Activated T-helper 1 cell treated with Interleukin-2 at 50 U/mL for 16 hours (primary cell): ENCODE measurements around the gene SPANXC.
"Not testable (repeated sequence)": the region's sequence is repeated elsewhere in the genome, so short reads cannot be mapped to it uniquely, and the experiment has no call there.

ENCODE experiments used
- DNase-seq: peaks from one replicate; pipeline ENCODE4 v3.0.0-alpha.2; 2020; ENCODE audit warnings: low read depth

Gene SPANXC

DNA sequence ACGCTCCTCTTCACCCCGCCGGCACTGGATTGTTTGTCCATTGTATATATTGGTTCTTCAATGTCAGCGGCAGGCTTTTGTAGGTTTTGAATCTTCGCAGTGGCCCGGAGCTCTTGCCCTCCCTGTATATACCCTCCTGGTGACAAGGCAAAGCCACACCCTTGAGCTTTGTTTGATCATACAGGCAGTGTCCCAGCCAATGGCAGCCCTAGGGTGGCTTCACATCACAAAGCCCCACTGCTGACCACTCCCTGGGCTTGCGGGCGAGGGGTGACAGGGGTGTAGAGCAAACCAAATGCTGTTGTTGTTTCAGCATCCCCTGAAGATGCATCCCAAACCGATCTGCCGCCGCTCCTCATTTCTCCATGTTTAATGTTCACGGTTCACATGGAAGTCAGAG lies at the start of gene SPANXC:
Gene SPANXC, minus strand, starts transcription at position 101 of the 400 bp plus-strand sequence. Its CDS starts 60 bp downstream, at position 41.
- not testable (repeated sequence) for DNase-seq

DNA sequence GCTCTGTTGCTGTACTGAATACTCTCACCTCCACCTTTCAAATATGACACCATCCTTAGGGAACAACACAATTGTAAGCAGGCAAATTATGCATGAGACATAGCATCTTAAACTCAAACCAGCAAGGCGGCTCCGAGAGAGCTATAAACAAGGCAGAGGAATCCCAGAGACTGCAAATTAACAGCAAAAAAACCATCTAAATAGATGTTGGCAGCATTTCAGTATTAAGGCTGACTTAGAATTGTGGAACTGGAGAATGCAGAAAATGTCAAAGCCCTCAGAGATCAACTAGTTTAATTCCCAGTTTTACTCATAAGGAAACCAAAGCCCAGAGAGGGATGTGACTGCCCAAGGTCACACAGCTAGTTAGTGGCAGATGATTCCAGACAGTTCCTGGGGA lies 37.2 kb upstream of the SPANXC start:
- no peak for DNase-seq

DNA sequence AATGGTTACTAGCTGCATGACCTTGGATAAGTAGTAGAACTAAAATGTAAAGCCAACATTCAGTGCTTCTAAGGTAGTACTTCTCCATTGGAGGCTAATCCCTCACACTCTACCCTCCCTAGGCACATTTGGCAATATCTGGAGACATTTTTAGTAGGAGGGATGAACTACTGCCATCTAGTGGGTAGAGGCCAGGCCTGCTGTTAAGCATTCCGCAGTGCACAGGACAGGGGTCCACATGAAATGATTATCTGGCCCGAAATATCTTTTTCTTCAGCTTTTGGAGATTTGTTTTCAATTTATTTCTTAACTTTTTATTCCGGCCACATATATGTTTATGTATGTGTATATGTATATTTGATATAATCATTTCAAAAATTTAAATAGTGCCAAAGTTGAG lies 36.0 kb upstream of the SPANXC start:
- DNase-seq, result no peak

DNA sequence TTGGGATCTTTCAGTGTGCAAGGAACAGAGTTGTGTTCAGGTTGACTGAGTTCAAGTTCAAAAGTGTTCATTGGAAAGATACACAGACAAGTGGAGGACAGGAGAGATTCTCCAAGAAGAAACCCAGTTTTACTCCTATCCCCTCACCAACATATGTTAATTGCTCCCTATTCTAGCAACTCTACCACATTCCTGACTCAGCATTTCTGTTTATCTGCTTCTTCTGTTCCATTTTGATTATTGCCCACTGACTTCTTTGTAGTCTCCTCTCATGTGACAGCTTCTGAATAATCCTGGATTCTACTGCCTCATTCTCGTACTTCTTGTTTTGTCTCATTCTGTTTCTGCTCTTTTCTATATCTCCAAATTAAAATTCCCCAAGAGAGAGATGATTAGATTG lies 15.8 kb upstream of the SPANXC start:
- no peak for DNase-seq

- DNase-seq, result no peak
Measured at GRCh38 chrX:141221611-141222010, 20.7 kb downstream of the SPANXC start.

- no peak for DNase-seq
Measured at GRCh38 chrX:141220342-141221008, 21.8 kb downstream of the SPANXC start.

DNA sequence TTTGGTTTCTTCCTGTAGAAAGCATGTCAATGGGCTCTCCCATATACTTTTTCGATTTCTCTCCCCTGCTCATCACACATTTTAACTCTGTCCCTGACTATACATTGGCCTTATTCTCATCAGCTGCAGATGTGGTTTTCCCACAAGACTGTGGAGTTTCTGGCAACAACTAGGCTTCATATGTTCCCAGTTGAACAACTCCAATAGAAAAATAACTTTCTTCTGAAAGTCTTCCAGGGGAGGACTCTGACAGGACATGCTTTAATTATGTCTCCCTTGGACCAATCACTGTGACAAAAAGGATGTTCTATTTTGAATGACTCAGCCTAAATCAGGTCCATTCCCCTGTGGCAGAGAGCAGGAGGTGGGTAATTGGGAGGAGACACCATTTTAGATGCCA lies 28.1 kb downstream of the SPANXC start:
- DNase-seq, result no peak

DNA sequence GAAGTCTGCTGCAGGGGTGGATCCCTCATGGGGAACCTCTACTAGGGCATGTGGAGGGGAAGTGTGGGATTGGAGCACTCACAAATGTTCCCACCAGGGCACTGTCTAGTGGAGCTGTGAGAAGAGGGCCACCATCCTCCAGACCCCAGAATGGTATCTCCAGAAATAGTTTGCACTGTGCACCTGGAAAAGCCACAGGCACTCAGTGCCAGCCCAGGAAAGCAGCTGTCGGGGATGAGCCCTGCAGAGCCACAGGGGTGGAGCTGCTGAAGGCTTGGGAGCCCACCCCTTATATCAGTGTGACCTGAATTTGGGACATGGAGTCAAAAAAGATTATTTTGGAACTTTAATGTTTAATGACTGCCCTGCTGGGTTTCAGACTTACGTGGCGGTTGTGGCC lies 40.4 kb downstream of the SPANXC start:
- DNase-seq, result no peak
